H9 (cell line): ENCODE measurements around the gene MRM3. TPM values are rescaled to one million over a fixed set of nuclear protein-coding genes. Genes with fewer than 3 reads are reported as not detected.

Experiments
- DNase-seq: peaks from one replicate; pipeline ENCODE4 v3.0.0-alpha.2; 2017
- H2AFZ ChIP-seq: one replicate; pipeline ENCODE4 v1.6.1; 2013; ENCODE audit warnings: mild to moderate bottlenecking, low read length, control low read depth, moderate library complexity
- H2AK5ac ChIP-seq: 2 replicates; pipeline ENCODE4 v1.6.1; 2013; ENCODE audit warnings: low read length, control low read depth, mixed read lengths; ENCODE audit not compliant: insufficient read length
- H2BK120ac ChIP-seq: one replicate; pipeline ENCODE4 v1.6.1; 2013; ENCODE audit warnings: low read depth, mild to moderate bottlenecking, low read length, control low read depth, inconsistent platforms; ENCODE audit not compliant: poor library complexity, severe bottlenecking
- H2BK12ac ChIP-seq: 2 replicates; pipeline ENCODE4 v1.6.1; 2013; ENCODE audit warnings: low read length, control low read depth, mixed read lengths, low read depth; ENCODE audit not compliant: insufficient read length
- H2BK15ac ChIP-seq: 2 replicates; pipeline ENCODE4 v1.6.1; 2013; ENCODE audit warnings: low read depth, low read length, control low read depth
- H2BK20ac ChIP-seq: one replicate; pipeline ENCODE4 v1.6.1; 2013; ENCODE audit warnings: low read depth, mild to moderate bottlenecking, low read length, control low read depth, inconsistent platforms; ENCODE audit not compliant: poor library complexity, severe bottlenecking
- H2BK5ac ChIP-seq: 2 replicates; pipeline ENCODE4 v1.6.1; 2013; ENCODE audit warnings: low read length, control low read depth, mixed read lengths; ENCODE audit not compliant: insufficient read length
- H3K14ac ChIP-seq: 2 replicates; pipeline ENCODE4 v1.6.1; 2013; ENCODE audit warnings: low read length, control low read depth; ENCODE audit not compliant: insufficient read depth
- H3K18ac ChIP-seq: 2 replicates; pipeline ENCODE4 v1.6.1; 2013; ENCODE audit warnings: low read depth, mild to moderate bottlenecking, mixed read lengths, low read length, control low read depth; ENCODE audit not compliant: insufficient read length
- H3K23ac ChIP-seq: 2 replicates; pipeline ENCODE4 v1.6.1; 2013; ENCODE audit warnings: low read length, control low read depth, mixed read lengths, low read depth; ENCODE audit not compliant: insufficient read length
- H3K23me2 ChIP-seq: 2 replicates; pipeline ENCODE4 v1.6.1; 2013; ENCODE audit warnings: low read depth, mild to moderate bottlenecking, mixed read lengths, low read length, control low read depth; ENCODE audit not compliant: insufficient read length, poor library complexity, severe bottlenecking
- H3K27ac ChIP-seq: 2 replicates; pipeline ENCODE4 v1.5.1; 2013; ENCODE audit warnings: low read length, control low read depth, mixed read lengths, low read depth; ENCODE audit not compliant: insufficient read length
- H3K27me3 ChIP-seq: 2 replicates; pipeline ENCODE4 v1.6.1; 2013; ENCODE audit warnings: low read length, control low read depth, inconsistent platforms; ENCODE audit not compliant: insufficient read depth
- H3K4ac ChIP-seq: 2 replicates; pipeline ENCODE4 v1.6.1; 2013; ENCODE audit warnings: low read depth, mild to moderate bottlenecking, control low read depth, inconsistent platforms, low read length, moderate library complexity
- H3K4me1 ChIP-seq: 2 replicates; pipeline ENCODE4 v1.6.1; 2013; ENCODE audit warnings: low read length, control low read depth, inconsistent platforms; ENCODE audit not compliant: insufficient read depth
- H3K4me2 ChIP-seq: 2 replicates; pipeline ENCODE4 v1.6.1; 2013; ENCODE audit warnings: low read length, control low read depth, mixed read lengths; ENCODE audit not compliant: insufficient read length, insufficient read depth
- H3K56ac ChIP-seq: 2 replicates; pipeline ENCODE4 v1.6.1; 2013; ENCODE audit warnings: low read depth, mild to moderate bottlenecking, mixed read lengths, low read length, control low read depth; ENCODE audit not compliant: insufficient read length
- H3K79me1 ChIP-seq: 2 replicates; pipeline ENCODE4 v1.6.1; 2013; ENCODE audit warnings: low read depth, mild to moderate bottlenecking, moderate library complexity, low read length, control low read depth, inconsistent platforms; ENCODE audit not compliant: insufficient read depth, poor library complexity, severe bottlenecking
- H3K79me2 ChIP-seq: 2 replicates; pipeline ENCODE4 v1.6.1; 2013; ENCODE audit warnings: low read length, control low read depth, inconsistent platforms; ENCODE audit not compliant: insufficient read depth
- H3K9ac ChIP-seq: 2 replicates; pipeline ENCODE4 v1.6.1; 2013; ENCODE audit warnings: low read length, control low read depth, mixed read lengths; ENCODE audit not compliant: insufficient read length; ENCODE audit errors: extremely low read depth
- H3K9me3 ChIP-seq: one replicate; pipeline ENCODE4 v1.6.1; 2013; ENCODE audit warnings: low read depth, low read length, inconsistent platforms; ENCODE audit not compliant: control insufficient read depth
- H3T11ph ChIP-seq: one replicate; pipeline ENCODE4 v1.6.1; 2013; ENCODE audit warnings: mild to moderate bottlenecking, low read length, control low read depth, inconsistent platforms
- H4K20me1 ChIP-seq: one replicate; pipeline ENCODE4 v1.6.1; 2013; ENCODE audit not compliant: control insufficient read depth, insufficient read length, insufficient read depth
- H4K5ac ChIP-seq: 2 replicates; pipeline ENCODE4 v1.6.1; 2013; ENCODE audit warnings: low read depth, mild to moderate bottlenecking, mixed read lengths, low read length, control low read depth; ENCODE audit not compliant: insufficient read length
- H4K8ac ChIP-seq: replicated peaks from 2 replicates; pipeline ENCODE4 v1.6.1; 2013; ENCODE audit warnings: low read length, control low read depth, mixed read lengths, low read depth; ENCODE audit not compliant: insufficient read length
- H4K91ac ChIP-seq: 2 replicates; pipeline ENCODE4 v1.6.1; 2013; ENCODE audit warnings: low read depth, mild to moderate bottlenecking, moderate library complexity, mixed read lengths, low read length, control low read depth; ENCODE audit not compliant: insufficient read length
- H3K27ac Mint-ChIP-seq, 3 experiments: 2 replicates in 2 of 3; 3 replicates in 1 of 3; pipeline ENCODE4 v1.8.0; 2020 to 2021; ENCODE audit warnings: mixed read lengths in 3 of 3, mild to moderate bottlenecking in 1 of 3, moderate library complexity in 1 of 3
- H3K27me3 Mint-ChIP-seq: 2 replicates; pipeline ENCODE4 v1.8.0; 2021; ENCODE audit warnings: low read depth, mild to moderate bottlenecking, moderate library complexity, mixed read lengths
- H3K36me3 Mint-ChIP-seq, 3 experiments: 2 replicates in 2 of 3; 3 replicates in 1 of 3; pipeline ENCODE4 v1.8.0; 2020 to 2021; ENCODE audit warnings: low read depth in 3 of 3, mixed read lengths in 3 of 3; ENCODE audit not compliant: insufficient read depth in 1 of 3
- H3K4me1 Mint-ChIP-seq, 2 experiments: 2 replicates each; pipeline ENCODE4 v1.8.0; 2020; ENCODE audit warnings: mixed read lengths in 2 of 2
- H3K4me3 Mint-ChIP-seq, 2 experiments: 2 replicates in 1 of 2; 3 replicates in 1 of 2; pipeline ENCODE4 v1.8.0; 2020 to 2021; ENCODE audit warnings: mild to moderate bottlenecking in 2 of 2, mixed read lengths in 2 of 2, moderate library complexity in 1 of 2
- H3K9me3 Mint-ChIP-seq, 2 experiments: 2 replicates in 1 of 2; 3 replicates in 1 of 2; pipeline ENCODE4 v1.8.0; 2020; ENCODE audit warnings: mild to moderate bottlenecking in 2 of 2, mixed read lengths in 2 of 2, moderate library complexity in 1 of 2
- WGBS: extraction: QIAGEN DNeasy Blood & Tissue Kit; methylation state at CpG from one replicate; pipeline ENCODE4 v1.1.7; 2013; ENCODE audit warnings: missing lambda C conversion rate, low lambda C conversion rate, mixed read lengths; ENCODE audit not compliant: insufficient read length; ENCODE audit errors: extremely low coverage; 5-methylcytosine and 5-hydroxymethylcytosine counted together
- total RNA-seq: library from RNA; stranded (reverse); gene quantifications from 2 replicates; pipeline ENCODE4 v1.2.1, GENCODE V29; 2021
- TF ChIP-seq, protein P1 (sequence below): fragments of 200-600 bp; sonication (generic); conservative IDR thresholded peaks from 3 replicates; pipeline ENCODE4 v1.8.0; 2021; ENCODE audit warnings: antibody characterized with exemption, mild to moderate bottlenecking

The MRM3 gene
- total RNA-seq, 1 experiment from 2014 or later = 25.3 TPM

DNA sequence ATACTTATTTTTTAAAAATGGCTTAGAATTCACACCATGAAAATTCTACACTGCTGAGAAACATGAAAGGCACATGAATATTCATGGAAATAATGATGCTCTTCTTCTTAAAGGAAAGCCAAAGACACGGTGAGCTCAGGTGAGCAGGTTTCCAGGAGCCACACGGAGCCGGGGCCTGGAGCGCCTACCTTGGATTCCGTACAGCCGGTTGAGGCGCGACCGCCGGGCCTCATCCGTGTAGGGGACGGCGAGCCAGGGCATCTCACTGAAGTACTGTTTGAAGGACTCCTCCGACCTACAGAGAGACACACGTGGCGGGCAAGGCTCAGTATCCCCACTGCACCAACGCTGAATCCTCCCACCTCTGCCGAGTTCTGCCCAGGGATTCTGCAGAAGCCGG is 37.1 kb downstream of the MRM3 start:
- H3K4me3 Mint-ChIP-seq = no peak overlapping the region
- Histone ChIP-seq H3K27me3 (no peaks in the 10 kb centered on the region), H3K18ac (no peak overlapping the region), H3K23me2 (no peaks in the 10 kb centered on the region), H2AFZ (no peak overlapping the region), H4K91ac (no peak overlapping the region), H3K56ac (no peak overlapping the region), H3K9me3 (no peaks in the 10 kb centered on the region), H2AK5ac (no peak overlapping the region), H3K9ac (no peak overlapping the region), H2BK120ac (no peak overlapping the region), H4K5ac (no peak overlapping the region), H4K8ac (no peak overlapping the region), H3K4me1 (no peaks in the 10 kb centered on the region), H3K79me2 (no peaks in the 10 kb centered on the region), H4K20me1 (no peaks in the 10 kb centered on the region), H2BK15ac (no peak overlapping the region), H3K14ac (no peak overlapping the region), H2BK20ac (no peak overlapping the region), H3K4me2 (no peak overlapping the region), H3T11ph (no peak overlapping the region), H3K4ac (no peak overlapping the region), H2BK5ac (no peak overlapping the region), H3K23ac (no peak overlapping the region), H3K79me1 (no peaks in the 10 kb centered on the region), H2BK12ac (no peak overlapping the region), H3K27ac (no peak overlapping the region)
- no peaks in the 10 kb centered on the region for H3K27me3 Mint-ChIP-seq
- no peak for DNase-seq
- no peak overlapping the region for H3K27ac Mint-ChIP-seq
- WGBS = no CpG with 5 or more reads among the region's 19 CpGs
- peaks cover 33 to 68% (median 62%) of the 10 kb centered on the region in 3 experiments for H3K36me3 Mint-ChIP-seq
- TF ChIP-seq, protein P1, sequence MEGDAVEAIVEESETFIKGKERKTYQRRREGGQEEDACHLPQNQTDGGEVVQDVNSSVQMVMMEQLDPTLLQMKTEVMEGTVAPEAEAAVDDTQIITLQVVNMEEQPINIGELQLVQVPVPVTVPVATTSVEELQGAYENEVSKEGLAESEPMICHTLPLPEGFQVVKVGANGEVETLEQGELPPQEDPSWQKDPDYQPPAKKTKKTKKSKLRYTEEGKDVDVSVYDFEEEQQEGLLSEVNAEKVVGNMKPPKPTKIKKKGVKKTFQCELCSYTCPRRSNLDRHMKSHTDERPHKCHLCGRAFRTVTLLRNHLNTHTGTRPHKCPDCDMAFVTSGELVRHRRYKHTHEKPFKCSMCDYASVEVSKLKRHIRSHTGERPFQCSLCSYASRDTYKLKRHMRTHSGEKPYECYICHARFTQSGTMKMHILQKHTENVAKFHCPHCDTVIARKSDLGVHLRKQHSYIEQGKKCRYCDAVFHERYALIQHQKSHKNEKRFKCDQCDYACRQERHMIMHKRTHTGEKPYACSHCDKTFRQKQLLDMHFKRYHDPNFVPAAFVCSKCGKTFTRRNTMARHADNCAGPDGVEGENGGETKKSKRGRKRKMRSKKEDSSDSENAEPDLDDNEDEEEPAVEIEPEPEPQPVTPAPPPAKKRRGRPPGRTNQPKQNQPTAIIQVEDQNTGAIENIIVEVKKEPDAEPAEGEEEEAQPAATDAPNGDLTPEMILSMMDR = no peak
- H3K4me1 Mint-ChIP-seq = no peaks in the 10 kb centered on the region
- no peaks in the 10 kb centered on the region for H3K9me3 Mint-ChIP-seq
